Thyroid gland (tissue), 4 donors: ENCODE results near the gene KREMEN2. TPM values are rescaled to one million over a fixed set of nuclear protein-coding genes. Genes with fewer than 3 reads are reported as not detected.

Source experiments
- DNase-seq, 2 donors: peaks; one replicate each; pipeline ENCODE4 v3.0.0-alpha.2; 2019
- H3K27ac ChIP-seq, 3 donors: fragments of 200-600 bp; sonication (generic); 1 replicate in 2 of 3; 2 replicates in 1 of 3; pipeline ENCODE4 v1.5.1; 2016 to 2019; ENCODE audit warnings: mild to moderate bottlenecking in 1 of 3, moderate library complexity in 1 of 3
- H3K27me3 ChIP-seq: fragments of 200-600 bp; sonication (generic); one replicate; pipeline ENCODE4 v1.5.1; 2019
- H3K36me3 ChIP-seq, 2 donors: fragments of 200-600 bp; sonication (generic); one replicate each; pipeline ENCODE4 v1.5.1; 2016 to 2019
- H3K4me1 ChIP-seq, 2 donors: fragments of 200-600 bp; sonication (generic); one replicate each; pipeline ENCODE4 v1.5.1; 2017 to 2019
- H3K4me3 ChIP-seq, 3 donors: fragments of 200-600 bp; sonication (generic); replicated peaks in 1 of 3; 1 replicate in 2 of 3; 2 replicates in 1 of 3; pipeline ENCODE4 v1.5.1; 2016; ENCODE audit warnings: mild to moderate bottlenecking in 1 of 3
- H3K9me3 ChIP-seq: fragments of 200-600 bp; sonication (generic); one replicate; pipeline ENCODE4 v1.5.1; 2017
- CTCF ChIP-seq, 6 experiments: fragments of 200-600 bp in 3 of 6; fragments of 450-650 bp in 3 of 6; sonication (generic) in 3 of 6; IDR thresholded peaks; one replicate each; pipeline ENCODE4 v1.5.1; 2016 to 2019; ENCODE audit warnings: antibody characterized with exemption in 6 of 6, mild to moderate bottlenecking in 2 of 6, inconsistent platforms in 1 of 6, moderate library complexity in 1 of 6
- POLR2A ChIP-seq, 2 donors: fragments of 450-650 bp; IDR thresholded peaks; one replicate each; pipeline ENCODE4 v1.6.1; 2017; ENCODE audit warnings: antibody characterized with exemption in 2 of 2, mild to moderate bottlenecking in 2 of 2, moderate library complexity in 1 of 2
- WGBS, 2 donors: methylation state at CpG; one replicate each; pipeline ENCODE4 v1.1.5; 2017; 5-methylcytosine and 5-hydroxymethylcytosine counted together
- intact Hi-C: fragments of 100-400 bp; cut with DNase I; formaldehyde crosslinking; loops from one replicate; pipeline ENCODE4 v1.15.1; 2023
- total RNA-seq, 4 donors: library from RNA; depleted of rRNA; stranded (reverse); fragments of >200 nt; gene quantifications; one replicate each; pipeline ENCODE4 v1.2.3, GENCODE V29; 2016

Gene KREMEN2
- total RNA-seq, 4 donors from 2014 or later: not detected

- Histone ChIP-seq H3K4me1 (peaks cover 10 to 28% of the 10 kb centered on the region in 2 donors), H3K36me3 (no peaks in the 10 kb centered on the region), H3K27me3 (no peaks in the 10 kb centered on the region), H3K4me3 (no peak overlapping the region), H3K9me3 (no peaks in the 10 kb centered on the region), H3K27ac (no peak overlapping the region)
- no peak for TF ChIP-seq CTCF (IDR thresholded peaks at IDR 0.05)
- TF ChIP-seq POLR2A (IDR thresholded peaks at IDR 0.05): no peak
- intact Hi-C loops: no loop called here
- 89 to 94% methylated on average over 7 of the region's 7 CpGs for WGBS, 2 donors
- no peak for DNase-seq
These were observed 12.1 kb downstream of the KREMEN2 start for GRCh38 chr16:2976201-2976600.

- Histone ChIP-seq H3K4me1 (peaks cover 10 to 28% of the 10 kb centered on the region in 2 donors), H3K4me3 (no peak overlapping the region), H3K9me3 (no peaks in the 10 kb centered on the region), H3K27me3 (no peaks in the 10 kb centered on the region), H3K36me3 (no peaks in the 10 kb centered on the region), H3K27ac (no peak overlapping the region)
- no peak for DNase-seq
- 95 to 99% methylated on average over 9 to 15 of the region's 15 CpGs for WGBS, 2 donors
- TF ChIP-seq POLR2A (IDR thresholded peaks at IDR 0.05): no peak
- no peak for TF ChIP-seq CTCF (IDR thresholded peaks at IDR 0.05)
- intact Hi-C loops: no loop called here
These were observed 12.6 kb downstream of the KREMEN2 start for GRCh38 chr16:2976673-2977072.

- TF ChIP-seq POLR2A (IDR thresholded peaks at IDR 0.05): no peak
- intact Hi-C loops: no loop called here
- WGBS, 2 donors: 47 to 54% methylated on average over 6 of the region's 6 CpGs
- peak; percentile 57 to 61 for DNase-seq
- Histone ChIP-seq H3K4me3 (no peak overlapping the region), H3K36me3 (no peaks in the 10 kb centered on the region), H3K27ac (no peak overlapping the region), H3K27me3 (no peaks in the 10 kb centered on the region), H3K4me1 (peaks cover 10 to 26% of the 10 kb centered on the region in 2 donors), H3K9me3 (no peaks in the 10 kb centered on the region)
These were observed 13.4 kb downstream of the KREMEN2 start for GRCh38 chr16:2977440-2977839.

- Histone ChIP-seq H3K9me3 (no peaks in the 10 kb centered on the region), H3K36me3 (no peaks in the 10 kb centered on the region), H3K4me1 (peaks cover 8 to 19% of the 10 kb centered on the region in 2 donors), H3K27me3 (no peaks in the 10 kb centered on the region), H3K4me3 (peak overlapping the region in 1 of 3 donors; percentile 61), H3K27ac (no peak overlapping the region)
- WGBS, 2 donors: 12 to 13% methylated on average over 19 to 26 of the region's 43 CpGs
- intact Hi-C loops: no loop called here
- no peak for DNase-seq
- TF ChIP-seq CTCF (IDR thresholded peaks at IDR 0.05) (no peak), POLR2A (IDR thresholded peaks at IDR 0.05) (no peak)
These were observed 15.7 kb downstream of the KREMEN2 start for GRCh38 chr16:2979669-2980226.

GRCh38 chr16:2980227-2981176 lies 16.4 kb downstream of the KREMEN2 start, which contains the start of gene PKMYT1:
TSS of gene PKMYT1 (minus strand) at chr16:2980446. CDS start at chr16:2979657, 789 bp downstream.
- peak; percentile 79 to 88 for TF ChIP-seq POLR2A (IDR thresholded peaks at IDR 0.05)
- no peak for TF ChIP-seq CTCF (IDR thresholded peaks at IDR 0.05)
- WGBS, 2 donors: 15 to 50% methylated on average over 10 to 34 of the region's 91 CpGs
- Histone ChIP-seq H3K27ac (peak within 1 kb of the TSS; percentile 57 to 77 (median 61)), H3K36me3 (no peaks in the 10 kb centered on the region), H3K4me1 (peaks cover 8 to 20% of the 10 kb centered on the region in 2 donors), H3K27me3 (no peaks in the 10 kb centered on the region), H3K9me3 (no peaks in the 10 kb centered on the region), H3K4me3 (peak within 1 kb of the TSS; percentile 8 to 61 (median 40))
- DNase-seq: peak; percentile 90 to 91
- intact Hi-C loops: no loop called here
